ENCODE data around the gene SOX30.
"Not testable (repeated sequence)": the region's sequence is repeated elsewhere in the genome, so short reads cannot be mapped to it uniquely, and the experiment has no call there.

SOX30 gene

DNA sequence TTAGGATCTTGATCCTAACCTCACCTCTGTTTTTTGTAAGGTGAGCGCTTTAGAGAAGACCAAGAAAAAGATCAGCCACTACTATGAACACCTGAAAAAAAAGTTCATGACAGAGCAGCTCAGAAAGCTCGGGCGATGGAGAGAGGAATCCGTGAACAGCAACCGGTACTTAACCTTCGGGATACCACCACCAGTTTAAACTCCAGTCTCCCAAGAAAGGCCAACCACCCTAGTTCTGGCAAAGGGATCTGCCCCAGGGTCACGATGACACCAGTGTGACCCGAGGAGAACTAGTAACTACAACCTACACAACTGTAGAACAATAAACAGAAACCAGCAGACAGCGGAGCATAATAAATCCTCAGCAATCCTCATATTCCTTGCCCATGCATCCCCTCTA is 27.6 kb upstream of the SOX30 start:
- Histone ChIP-seq H3K4me3 (ENCODE audit: low read length) (no peak overlapping the region), H3K27me3 (ENCODE audit: insufficient read depth, low read length) (no peaks in the 10 kb centered on the region), H3K9me3 (ENCODE audit: insufficient read depth, low read depth, low read length) (no peaks in the 10 kb centered on the region), H3K27ac (ENCODE audit: low read depth, low read length) (no peak overlapping the region), H3K36me3 (ENCODE audit: insufficient read depth, low read length) (no peaks in the 10 kb centered on the region), H3K4me1 (ENCODE audit: insufficient read depth, low read length) (no peaks in the 10 kb centered on the region), H3K9ac (ENCODE audit: low read depth, low read length) (no peak overlapping the region)
- WGBS, result 93% methylated on average over 9 of the region's 9 CpGs

- H3K36me3 ChIP-seq (ENCODE audit: insufficient read depth, low read length), result no peaks in the 10 kb centered on the region
- no peak overlapping the region for H3K9ac ChIP-seq (ENCODE audit: low read depth, low read length)
- no peak overlapping the region for H3K27ac ChIP-seq (ENCODE audit: low read depth, low read length)
- H3K4me1 ChIP-seq (ENCODE audit: insufficient read depth, low read length), result no peaks in the 10 kb centered on the region
- no peak overlapping the region for H3K4me3 ChIP-seq (ENCODE audit: low read length)
- H3K27me3 ChIP-seq (ENCODE audit: insufficient read depth, low read length), result peaks cover 2% of the 10 kb centered on the region; the same call in 1 of the 2 replicates
- WGBS, result 89% methylated on average over 3 of the region's 3 CpGs
- H3K9me3 ChIP-seq (ENCODE audit: insufficient read depth, low read depth, low read length), result no peaks in the 10 kb centered on the region
These were observed 25.7 kb upstream of the SOX30 start for GRCh38 chr5:157677931-157678330.

- H3K27ac ChIP-seq (ENCODE audit: low read depth, low read length); H3K9ac ChIP-seq (ENCODE audit: low read depth, low read length); H3K9me3 ChIP-seq (ENCODE audit: insufficient read depth, low read depth, low read length); H3K4me3 ChIP-seq (ENCODE audit: low read length); H3K36me3 ChIP-seq (ENCODE audit: insufficient read depth, low read length); H3K4me1 ChIP-seq (ENCODE audit: insufficient read depth, low read length): not testable (repeated sequence)
- H3K27me3 ChIP-seq (ENCODE audit: insufficient read depth, low read length), result peaks cover 35% of the 10 kb centered on the region
- WGBS, result 94% methylated on average over 4 of the region's 4 CpGs
These were observed 22.1 kb upstream of the SOX30 start for GRCh38 chr5:157674351-157674750.

- no peak overlapping the region for H3K4me3 ChIP-seq (ENCODE audit: low read length)
- peaks cover 35% of the 10 kb centered on the region for H3K27me3 ChIP-seq (ENCODE audit: insufficient read depth, low read length)
- H3K9me3 ChIP-seq (ENCODE audit: insufficient read depth, low read depth, low read length), result no peaks in the 10 kb centered on the region
- no peak overlapping the region for H3K27ac ChIP-seq (ENCODE audit: low read depth, low read length)
- H3K9ac ChIP-seq (ENCODE audit: low read depth, low read length), result no peak overlapping the region
- no peaks in the 10 kb centered on the region for H3K36me3 ChIP-seq (ENCODE audit: insufficient read depth, low read length)
- WGBS, result 98% methylated on average over 7 of the region's 8 CpGs
- H3K4me1 ChIP-seq (ENCODE audit: insufficient read depth, low read length), result peaks cover 6% of the 10 kb centered on the region; the same call in 1 of the 2 replicates
These were observed 20.7 kb upstream of the SOX30 start for GRCh38 chr5:157672976-157673375.

GRCh38 chr5:157671592-157672330 is 19.5 kb upstream of the SOX30 start:
- Histone ChIP-seq H3K9me3 (ENCODE audit: insufficient read depth, low read depth, low read length) (no peaks in the 10 kb centered on the region), H3K9ac (ENCODE audit: low read depth, low read length) (0 out of 2 replicates have a peak overlapping the region, but pooled peaks have one; percentile 31), H3K27me3 (ENCODE audit: insufficient read depth, low read length) (peaks cover 35% of the 10 kb centered on the region), H3K36me3 (ENCODE audit: insufficient read depth, low read length) (no peaks in the 10 kb centered on the region), H3K4me3 (ENCODE audit: low read length) (peak overlapping the region; percentile 72), H3K27ac (ENCODE audit: low read depth, low read length) (no peak overlapping the region), H3K4me1 (ENCODE audit: insufficient read depth, low read length) (peaks cover 6% of the 10 kb centered on the region; the same call in 1 of the 2 replicates)
- WGBS, result 61% methylated on average over 57 of the region's 57 CpGs

DNA sequence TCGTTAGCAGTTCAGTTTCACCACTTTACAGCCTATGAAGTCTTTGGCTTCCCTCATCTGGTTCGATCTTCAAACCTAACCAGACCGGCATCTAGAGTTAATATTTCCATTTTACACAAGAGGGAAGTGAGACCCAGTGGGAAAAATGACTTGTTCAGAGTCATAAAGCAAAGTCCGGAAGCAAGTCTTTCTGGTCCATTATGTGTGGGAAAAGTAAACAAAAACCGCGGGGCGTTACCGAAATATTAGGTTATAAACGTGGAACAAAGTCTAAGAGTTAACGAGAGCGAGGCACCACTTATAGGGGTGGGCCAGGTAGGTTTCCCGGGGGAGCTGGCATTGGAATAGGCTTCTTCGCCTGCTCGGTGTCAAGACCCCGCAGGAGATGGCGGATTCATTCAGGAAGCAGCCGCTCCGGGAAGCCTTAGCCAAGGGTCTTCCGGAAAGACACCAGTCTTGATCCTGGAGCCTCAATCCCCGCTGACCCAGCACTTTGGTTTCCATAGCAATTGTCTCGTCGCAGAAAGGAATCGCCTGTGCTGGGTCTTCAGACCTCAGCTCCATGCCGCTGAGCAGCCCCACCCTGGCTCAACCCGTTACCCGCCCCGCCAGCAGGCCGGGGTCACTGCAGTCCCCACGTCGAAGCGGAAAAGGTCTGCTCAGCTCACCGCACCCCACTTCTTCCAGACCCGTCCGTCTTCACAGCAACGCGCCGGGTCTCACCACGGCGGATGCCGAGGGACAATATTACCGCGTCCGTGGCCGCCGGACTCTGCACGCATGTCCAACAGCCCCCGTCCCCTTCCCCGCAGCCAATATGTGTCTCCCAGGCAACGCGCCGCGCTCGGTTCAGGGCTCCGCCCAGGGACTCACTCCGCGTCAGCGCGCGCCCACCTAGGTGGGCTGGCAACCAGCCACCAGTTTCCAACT is 18.7 kb upstream of the SOX30 start, which contains the start of gene C5orf52:
Gene C5orf52, plus strand, starts transcription at position 872 of the 930 bp plus-strand sequence. CDS start 82 bp downstream, outside the sequence.
- no peaks in the 10 kb centered on the region for H3K9me3 ChIP-seq (ENCODE audit: insufficient read depth, low read depth, low read length)
- no peak within 1 kb of the TSS for H3K27ac ChIP-seq (ENCODE audit: low read depth, low read length)
- H3K27me3 ChIP-seq (ENCODE audit: insufficient read depth, low read length), result peaks cover 35% of the 10 kb centered on the region
- H3K4me3 ChIP-seq (ENCODE audit: low read length), result peak within 1 kb of the TSS; percentile 72
- WGBS, result 54% methylated on average over 57 of the region's 59 CpGs
- 0 out of 2 replicates have a peak within 1 kb of the TSS, but pooled peaks have one; percentile 31 for H3K9ac ChIP-seq (ENCODE audit: low read depth, low read length)
- peaks cover 6% of the 10 kb centered on the region; the same call in 1 of the 2 replicates for H3K4me1 ChIP-seq (ENCODE audit: insufficient read depth, low read length)
- H3K36me3 ChIP-seq (ENCODE audit: insufficient read depth, low read length), result no peaks in the 10 kb centered on the region

- Histone ChIP-seq H3K36me3 (ENCODE audit: insufficient read depth, low read length) (no peaks in the 10 kb centered on the region), H3K4me3 (ENCODE audit: low read length) (no peak overlapping the region), H3K27me3 (ENCODE audit: insufficient read depth, low read length) (peaks cover 35% of the 10 kb centered on the region), H3K27ac (ENCODE audit: low read depth, low read length) (no peak overlapping the region), H3K9me3 (ENCODE audit: insufficient read depth, low read depth, low read length) (no peaks in the 10 kb centered on the region), H3K9ac (ENCODE audit: low read depth, low read length) (no peak overlapping the region), H3K4me1 (ENCODE audit: insufficient read depth, low read length) (peaks cover 6% of the 10 kb centered on the region; the same call in 1 of the 2 replicates)
- 94% methylated on average over 6 of the region's 6 CpGs for WGBS
These were observed 17.5 kb upstream of the SOX30 start for GRCh38 chr5:157669701-157670097.

DNA sequence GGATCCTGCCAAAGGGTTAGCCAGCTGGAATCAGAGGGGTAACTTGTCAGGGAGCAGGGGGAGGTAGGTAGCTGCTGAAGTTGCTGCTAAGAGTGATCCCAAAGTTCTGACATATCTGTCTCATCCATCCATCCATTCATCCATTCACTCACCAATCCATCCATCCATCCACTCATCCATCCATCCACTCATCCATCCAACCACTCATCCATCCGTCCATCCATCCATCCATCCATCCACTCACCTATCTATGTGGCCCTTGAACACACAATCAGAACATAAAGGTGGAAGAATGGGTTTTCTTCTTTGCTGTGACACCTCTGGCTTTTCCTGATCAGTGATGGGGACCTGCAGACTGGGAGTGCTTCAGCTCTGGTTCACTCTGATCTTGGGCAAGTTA is 16.1 kb upstream of the SOX30 start:
- Histone ChIP-seq H3K9me3 (ENCODE audit: insufficient read depth, low read depth, low read length) (no peaks in the 10 kb centered on the region), H3K4me1 (ENCODE audit: insufficient read depth, low read length) (peaks cover 6% of the 10 kb centered on the region; the same call in 1 of the 2 replicates), H3K27ac (ENCODE audit: low read depth, low read length) (no peak overlapping the region), H3K9ac (ENCODE audit: low read depth, low read length) (no peak overlapping the region), H3K27me3 (ENCODE audit: insufficient read depth, low read length) (peaks cover 35% of the 10 kb centered on the region), H3K36me3 (ENCODE audit: insufficient read depth, low read length) (no peaks in the 10 kb centered on the region), H3K4me3 (ENCODE audit: low read length) (no peak overlapping the region)
- 83% methylated on average over 1 of the region's 1 CpG for WGBS

- WGBS, result 89% methylated on average over 1 of the region's 2 CpGs
- Histone ChIP-seq H3K9me3 (ENCODE audit: insufficient read depth, low read depth, low read length) (peaks cover 9% of the 10 kb centered on the region; the same call in 1 of the 2 replicates), H3K27me3 (ENCODE audit: insufficient read depth, low read length) (peaks cover 11% of the 10 kb centered on the region), H3K27ac (ENCODE audit: low read depth, low read length) (no peak overlapping the region), H3K36me3 (ENCODE audit: insufficient read depth, low read length) (no peaks in the 10 kb centered on the region), H3K4me1 (ENCODE audit: insufficient read depth, low read length) (peaks cover 3% of the 10 kb centered on the region; the same call in 1 of the 2 replicates), H3K9ac (ENCODE audit: low read depth, low read length) (no peak overlapping the region), H3K4me3 (ENCODE audit: low read length) (no peak overlapping the region)
These were observed 13.3 kb upstream of the SOX30 start for GRCh38 chr5:157665467-157666070.

GRCh38 chr5:157659868-157660660 is 7.8 kb upstream of the SOX30 start:
- H3K27ac ChIP-seq (ENCODE audit: low read depth, low read length), result no peak overlapping the region
- H3K9ac ChIP-seq (ENCODE audit: low read depth, low read length), result no peak overlapping the region
- no peak overlapping the region for H3K4me3 ChIP-seq (ENCODE audit: low read length)
- H3K9me3 ChIP-seq (ENCODE audit: insufficient read depth, low read depth, low read length), result peaks cover 37% of the 10 kb centered on the region
- 95% methylated on average over 7 of the region's 8 CpGs for whole genome bisulfite sequencing
- no peaks in the 10 kb centered on the region for H3K36me3 ChIP-seq (ENCODE audit: insufficient read depth, low read length)
- H3K4me1 ChIP-seq (ENCODE audit: insufficient read depth, low read length), result no peaks in the 10 kb centered on the region
- no peaks in the 10 kb centered on the region for H3K27me3 ChIP-seq (ENCODE audit: insufficient read depth, low read length)
